ENCODE results near the gene DNTTIP2. TPM values are rescaled to one million over a fixed set of nuclear protein-coding genes. Genes with fewer than 3 reads are reported as not detected.

The DNTTIP2 gene, protein sequence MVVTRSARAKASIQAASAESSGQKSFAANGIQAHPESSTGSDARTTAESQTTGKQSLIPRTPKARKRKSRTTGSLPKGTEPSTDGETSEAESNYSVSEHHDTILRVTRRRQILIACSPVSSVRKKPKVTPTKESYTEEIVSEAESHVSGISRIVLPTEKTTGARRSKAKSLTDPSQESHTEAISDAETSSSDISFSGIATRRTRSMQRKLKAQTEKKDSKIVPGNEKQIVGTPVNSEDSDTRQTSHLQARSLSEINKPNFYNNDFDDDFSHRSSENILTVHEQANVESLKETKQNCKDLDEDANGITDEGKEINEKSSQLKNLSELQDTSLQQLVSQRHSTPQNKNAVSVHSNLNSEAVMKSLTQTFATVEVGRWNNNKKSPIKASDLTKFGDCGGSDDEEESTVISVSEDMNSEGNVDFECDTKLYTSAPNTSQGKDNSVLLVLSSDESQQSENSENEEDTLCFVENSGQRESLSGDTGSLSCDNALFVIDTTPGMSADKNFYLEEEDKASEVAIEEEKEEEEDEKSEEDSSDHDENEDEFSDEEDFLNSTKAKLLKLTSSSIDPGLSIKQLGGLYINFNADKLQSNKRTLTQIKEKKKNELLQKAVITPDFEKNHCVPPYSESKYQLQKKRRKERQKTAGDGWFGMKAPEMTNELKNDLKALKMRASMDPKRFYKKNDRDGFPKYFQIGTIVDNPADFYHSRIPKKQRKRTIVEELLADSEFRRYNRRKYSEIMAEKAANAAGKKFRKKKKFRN
- total RNA-seq = 19.2 and 20.8 TPM in 2 replicates
- 32.8 and 34.9 TPM in 2 replicates for polyA plus RNA-seq
- polyA plus RNA-seq (2012) = 38.2 and 48.1 TPM in 2 replicates
- polyA minus RNA-seq (ENCODE audit: low replicate concordance) = 2.0 and 10.4 TPM in 2 replicates

DNA sequence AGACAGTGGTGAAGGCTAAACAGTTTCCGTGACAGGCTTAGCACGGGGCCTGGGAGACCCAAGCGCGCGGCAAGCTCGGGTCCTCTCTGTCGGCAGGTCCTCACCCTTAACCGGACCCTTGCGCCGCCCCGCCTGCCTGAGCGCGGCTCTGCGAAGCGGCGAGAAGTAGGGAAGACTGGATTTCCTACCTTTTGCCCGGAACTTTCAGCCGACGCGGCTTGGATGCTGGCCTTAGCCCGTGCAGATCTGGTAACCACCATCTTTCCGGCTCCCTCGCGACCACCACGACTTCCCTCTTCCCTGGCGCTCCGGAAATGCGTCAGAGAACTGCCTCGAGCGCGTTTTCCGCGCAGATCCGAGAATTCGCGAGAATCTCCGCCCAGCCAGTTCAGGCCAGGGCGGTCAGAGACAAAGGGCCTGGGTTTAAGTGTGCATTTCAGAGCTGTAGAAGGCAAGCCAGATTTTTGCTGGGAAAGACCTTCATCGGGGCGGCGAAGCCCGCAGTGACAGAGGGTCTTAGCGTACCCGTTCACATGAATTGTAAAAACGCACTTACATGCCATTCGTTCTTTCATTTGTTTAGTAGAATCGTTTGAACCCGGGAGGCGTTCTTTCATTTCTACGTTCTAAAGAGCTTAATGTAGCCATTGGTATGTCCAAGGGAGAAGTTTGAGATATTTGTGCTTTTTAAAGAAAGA lies at the start of gene DNTTIP2:
TSS of gene DNTTIP2 (minus strand) at position 318 of the 698 bp plus-strand sequence. CDS start at position 260, 58 bp downstream.
- TF ChIP-seq, protein P1, sequence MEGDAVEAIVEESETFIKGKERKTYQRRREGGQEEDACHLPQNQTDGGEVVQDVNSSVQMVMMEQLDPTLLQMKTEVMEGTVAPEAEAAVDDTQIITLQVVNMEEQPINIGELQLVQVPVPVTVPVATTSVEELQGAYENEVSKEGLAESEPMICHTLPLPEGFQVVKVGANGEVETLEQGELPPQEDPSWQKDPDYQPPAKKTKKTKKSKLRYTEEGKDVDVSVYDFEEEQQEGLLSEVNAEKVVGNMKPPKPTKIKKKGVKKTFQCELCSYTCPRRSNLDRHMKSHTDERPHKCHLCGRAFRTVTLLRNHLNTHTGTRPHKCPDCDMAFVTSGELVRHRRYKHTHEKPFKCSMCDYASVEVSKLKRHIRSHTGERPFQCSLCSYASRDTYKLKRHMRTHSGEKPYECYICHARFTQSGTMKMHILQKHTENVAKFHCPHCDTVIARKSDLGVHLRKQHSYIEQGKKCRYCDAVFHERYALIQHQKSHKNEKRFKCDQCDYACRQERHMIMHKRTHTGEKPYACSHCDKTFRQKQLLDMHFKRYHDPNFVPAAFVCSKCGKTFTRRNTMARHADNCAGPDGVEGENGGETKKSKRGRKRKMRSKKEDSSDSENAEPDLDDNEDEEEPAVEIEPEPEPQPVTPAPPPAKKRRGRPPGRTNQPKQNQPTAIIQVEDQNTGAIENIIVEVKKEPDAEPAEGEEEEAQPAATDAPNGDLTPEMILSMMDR (conservative IDR thresholded peaks at IDR 0.05 in 1 of 2, IDR thresholded peaks at IDR 0.05 in 1 of 2; ENCODE audit: low read depth in 1 of 2, low read length in 2 of 2) = no peak
- TF ChIP-seq EZH2 (IDR thresholded peaks at IDR 0.05; ENCODE audit: low read length, missing control alignments) = no peak
- H3K9ac ChIP-seq (ENCODE audit: insufficient read depth, low read length) = peak within 1 kb of the TSS; percentile 96
- H3K79me2 ChIP-seq (ENCODE audit: control insufficient read depth, insufficient read depth, low read length) = peaks cover 31% of the 10 kb centered on the region
- H3K27me3 ChIP-seq (ENCODE audit: control insufficient read depth, insufficient read depth, low read length) = no peaks in the 10 kb centered on the region
- DNase-seq (ENCODE audit: low read depth in 2 of 2) = peak; percentile 88 to 91
- peaks cover 7% of the 10 kb centered on the region for H3K36me3 ChIP-seq (ENCODE audit: control insufficient read depth, insufficient read depth, low read length)
- H4K20me1 ChIP-seq (ENCODE audit: control insufficient read depth, extremely low read depth, insufficient read depth, low read length) = peaks cover 3% of the 10 kb centered on the region
- peak within 1 kb of the TSS; percentile 94 for H3K27ac ChIP-seq (ENCODE audit: insufficient read depth, low read length)
- peak within 1 kb of the TSS; percentile 95 for H3K4me2 ChIP-seq (ENCODE audit: extremely low read depth, insufficient read depth, low read length)
- peaks cover 4% of the 10 kb centered on the region for H3K4me1 ChIP-seq (ENCODE audit: control insufficient read depth, extremely low read depth, insufficient read depth, low read length)
- no peaks in the 10 kb centered on the region for H3K9me3 ChIP-seq (ENCODE audit: control insufficient read depth, insufficient read depth, low read depth, low read length)
- peak within 1 kb of the TSS; percentile 81 to 100 (median 96) for H3K4me3 ChIP-seq (replicated peaks in 1 of 4; ENCODE audit: control extremely low read depth in 1 of 4, insufficient read depth in 1 of 4, low read depth in 3 of 4, low read length in 4 of 4)
- H2AFZ ChIP-seq (ENCODE audit: low read length) = peak within 1 kb of the TSS; percentile 92

DNA sequence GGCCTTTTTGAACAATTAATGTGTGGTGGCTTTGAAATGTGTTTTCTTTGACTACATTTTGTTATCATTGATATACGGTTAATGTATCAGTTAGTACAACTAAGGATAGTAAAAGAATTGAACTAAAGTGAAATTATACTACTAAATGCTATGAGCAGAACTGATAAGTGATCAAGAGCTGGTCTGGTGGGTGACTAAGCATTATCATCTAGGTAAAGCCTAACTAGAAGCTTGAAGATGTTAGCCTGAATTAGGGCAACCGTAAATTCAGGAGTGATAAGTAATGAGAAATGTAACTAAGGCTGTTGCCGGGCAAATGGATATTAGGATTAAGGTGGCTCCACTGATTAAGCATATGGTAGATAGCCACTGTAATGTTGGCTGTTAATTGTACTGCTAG lies 46.2 kb upstream of the DNTTIP2 start:
- H3K79me2 ChIP-seq (ENCODE audit: control insufficient read depth, insufficient read depth, low read length) = no peaks in the 10 kb centered on the region
- no peaks in the 10 kb centered on the region for H3K4me1 ChIP-seq (ENCODE audit: control insufficient read depth, extremely low read depth, insufficient read depth, low read length)
- H2AFZ ChIP-seq (ENCODE audit: low read length) = no peak overlapping the region
- no peak overlapping the region for H3K27ac ChIP-seq (ENCODE audit: insufficient read depth, low read length)
- H3K4me2 ChIP-seq (ENCODE audit: extremely low read depth, insufficient read depth, low read length) = no peak overlapping the region
- no peaks in the 10 kb centered on the region for H3K36me3 ChIP-seq (ENCODE audit: control insufficient read depth, insufficient read depth, low read length)
- no peaks in the 10 kb centered on the region for H4K20me1 ChIP-seq (ENCODE audit: control insufficient read depth, extremely low read depth, insufficient read depth, low read length)
- no peaks in the 10 kb centered on the region for H3K27me3 ChIP-seq (ENCODE audit: control insufficient read depth, insufficient read depth, low read length)
- DNase-seq (ENCODE audit: low read depth in 2 of 2) = no peak
- no peak overlapping the region for H3K4me3 ChIP-seq (replicated peaks in 1 of 4; ENCODE audit: control extremely low read depth in 1 of 4, insufficient read depth in 1 of 4, low read depth in 3 of 4, low read length in 4 of 4)
- no peak overlapping the region for H3K9ac ChIP-seq (ENCODE audit: insufficient read depth, low read length)
- TF ChIP-seq EZH2 (IDR thresholded peaks at IDR 0.05; ENCODE audit: low read length, missing control alignments) = no peak
- H3K9me3 ChIP-seq (ENCODE audit: control insufficient read depth, insufficient read depth, low read depth, low read length) = no peaks in the 10 kb centered on the region

DNA sequence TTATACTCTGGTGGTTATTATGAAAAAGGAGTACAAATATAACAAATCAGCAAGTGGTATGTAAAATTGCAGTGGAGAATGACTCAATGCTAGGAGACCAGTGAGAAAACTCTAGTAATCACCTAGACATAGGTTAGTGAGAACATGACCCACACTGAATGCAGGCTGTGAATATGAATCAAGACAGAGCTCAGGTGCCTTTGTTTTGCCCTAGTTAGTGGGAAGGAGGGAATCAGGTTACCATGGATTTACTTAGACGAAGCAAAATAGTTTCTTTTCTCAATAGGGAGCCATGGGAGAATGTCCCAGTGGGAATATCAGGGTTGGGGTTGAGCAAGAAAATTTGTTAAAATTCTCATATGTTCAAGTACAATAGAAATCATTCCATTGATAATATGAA lies 40.8 kb upstream of the DNTTIP2 start:
- H3K27me3 ChIP-seq (ENCODE audit: control insufficient read depth, insufficient read depth, low read length) = no peaks in the 10 kb centered on the region
- DNase-seq (ENCODE audit: low read depth in 2 of 2) = no peak
- no peaks in the 10 kb centered on the region for H4K20me1 ChIP-seq (ENCODE audit: control insufficient read depth, extremely low read depth, insufficient read depth, low read length)
- H3K9ac ChIP-seq (ENCODE audit: insufficient read depth, low read length) = no peak overlapping the region
- H3K4me1 ChIP-seq (ENCODE audit: control insufficient read depth, extremely low read depth, insufficient read depth, low read length) = no peaks in the 10 kb centered on the region
- H3K4me2 ChIP-seq (ENCODE audit: extremely low read depth, insufficient read depth, low read length) = no peak overlapping the region
- H3K9me3 ChIP-seq (ENCODE audit: control insufficient read depth, insufficient read depth, low read depth, low read length) = no peaks in the 10 kb centered on the region
- H3K4me3 ChIP-seq (replicated peaks in 1 of 4; ENCODE audit: control extremely low read depth in 1 of 4, insufficient read depth in 1 of 4, low read depth in 3 of 4, low read length in 4 of 4) = no peak overlapping the region
- no peak overlapping the region for H2AFZ ChIP-seq (ENCODE audit: low read length)
- H3K27ac ChIP-seq (ENCODE audit: insufficient read depth, low read length) = no peak overlapping the region
- H3K79me2 ChIP-seq (ENCODE audit: control insufficient read depth, insufficient read depth, low read length) = no peaks in the 10 kb centered on the region
- no peak for TF ChIP-seq EZH2 (IDR thresholded peaks at IDR 0.05; ENCODE audit: low read length, missing control alignments)
- TF ChIP-seq, protein P1 (conservative IDR thresholded peaks at IDR 0.05 in 1 of 2, IDR thresholded peaks at IDR 0.05 in 1 of 2; ENCODE audit: low read depth in 1 of 2, low read length in 2 of 2) = no peak
- no peaks in the 10 kb centered on the region for H3K36me3 ChIP-seq (ENCODE audit: control insufficient read depth, insufficient read depth, low read length)
